GM19099 (cell line): ENCODE data around the gene SENP1.

Experiments
- POLR2A ChIP-seq: IDR thresholded peaks from 3 replicates; pipeline ENCODE4 v1.6.1; 2011; ENCODE audit warnings: low read depth; ENCODE audit not compliant: insufficient read length; ENCODE audit errors: extremely low read depth

The SENP1 gene

DNA sequence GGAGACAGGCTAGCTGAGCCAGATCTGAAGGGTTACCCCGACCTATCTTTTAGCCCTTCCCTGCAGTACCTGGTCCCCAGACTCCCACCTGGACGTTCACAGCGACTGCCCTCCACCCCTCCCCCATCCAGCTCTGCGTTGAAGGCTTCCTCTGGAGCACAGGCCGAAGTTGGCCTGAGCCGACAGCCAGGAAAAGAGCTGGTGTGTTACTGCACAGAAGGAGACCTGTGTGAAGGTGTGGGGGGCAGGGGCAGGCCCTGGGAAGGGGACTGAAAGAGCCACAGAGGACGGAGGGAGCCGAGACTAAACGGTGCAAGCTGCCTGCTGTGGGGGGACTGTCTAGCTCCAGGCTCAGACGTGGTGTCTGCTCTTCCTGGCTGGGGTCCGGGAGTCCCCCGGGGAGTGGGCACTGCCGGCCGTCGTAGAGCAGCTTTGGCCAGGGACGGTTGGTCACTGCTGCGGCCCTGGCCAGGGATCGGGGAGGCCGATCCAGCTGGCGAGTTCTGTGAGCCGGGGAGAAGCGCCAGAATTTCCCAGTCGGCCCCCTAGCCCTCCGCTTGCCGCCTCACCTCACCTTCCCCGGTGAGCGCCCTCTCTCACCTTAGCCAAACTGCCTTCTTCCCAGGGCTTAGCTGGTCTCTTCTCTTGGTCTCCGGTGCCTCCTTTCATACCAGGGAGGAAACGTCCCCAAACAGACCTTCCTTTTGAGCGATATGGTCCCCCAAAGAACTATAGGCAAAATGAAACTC is 100.7 kb downstream of the SENP1 start:
- TF ChIP-seq POLR2A: no peak

DNA sequence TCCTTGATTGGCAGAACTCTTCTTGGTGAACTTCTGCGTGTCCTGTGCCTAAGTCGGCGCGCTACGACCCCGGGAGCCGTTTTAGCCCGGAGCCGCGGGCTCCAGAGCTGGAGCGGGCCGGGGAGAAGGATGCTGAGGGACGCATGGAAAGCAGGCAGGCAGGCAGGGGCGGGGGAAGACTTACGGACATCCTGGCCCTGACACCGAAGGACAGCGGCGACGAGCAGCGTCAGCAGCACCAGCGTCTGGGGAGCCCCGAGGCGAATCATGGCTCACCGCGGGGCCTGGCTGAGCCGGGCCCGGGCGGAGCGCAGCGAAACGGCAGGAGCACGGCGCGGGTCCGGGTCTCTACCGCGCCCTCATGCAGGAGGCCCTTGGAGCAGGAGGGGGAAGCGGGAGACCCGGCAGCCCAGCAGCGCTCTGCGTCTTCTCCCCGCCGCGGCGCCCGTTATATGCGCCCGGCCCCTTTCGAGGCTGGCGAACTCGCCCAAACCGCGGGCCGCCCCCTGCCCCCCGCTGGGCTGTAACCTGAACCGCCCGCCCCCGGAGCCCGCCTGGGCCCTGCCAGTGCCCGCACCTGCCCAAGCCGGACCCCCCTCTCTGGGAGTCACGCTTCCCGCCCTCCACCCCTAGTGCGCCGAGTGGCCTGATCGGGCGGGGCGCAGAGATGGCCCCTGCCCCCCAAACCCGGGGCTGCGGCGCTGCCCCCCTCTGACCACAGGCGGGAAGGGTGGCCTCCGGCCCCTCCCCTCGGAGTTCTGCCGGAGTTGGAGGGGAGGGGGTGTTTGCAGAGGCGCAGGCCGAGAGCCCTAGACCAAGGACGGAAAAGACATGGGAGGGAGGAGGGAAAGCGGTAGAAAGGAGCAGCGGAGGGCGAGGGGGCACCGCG is 101.6 kb downstream of the SENP1 start, which contains the start of gene COL2A1:
COL2A1 (minus strand) TSS at position 424 of the 889 bp plus-strand sequence; CDS start at position 269, 155 bp downstream.
- TF ChIP-seq POLR2A: no peak

DNA sequence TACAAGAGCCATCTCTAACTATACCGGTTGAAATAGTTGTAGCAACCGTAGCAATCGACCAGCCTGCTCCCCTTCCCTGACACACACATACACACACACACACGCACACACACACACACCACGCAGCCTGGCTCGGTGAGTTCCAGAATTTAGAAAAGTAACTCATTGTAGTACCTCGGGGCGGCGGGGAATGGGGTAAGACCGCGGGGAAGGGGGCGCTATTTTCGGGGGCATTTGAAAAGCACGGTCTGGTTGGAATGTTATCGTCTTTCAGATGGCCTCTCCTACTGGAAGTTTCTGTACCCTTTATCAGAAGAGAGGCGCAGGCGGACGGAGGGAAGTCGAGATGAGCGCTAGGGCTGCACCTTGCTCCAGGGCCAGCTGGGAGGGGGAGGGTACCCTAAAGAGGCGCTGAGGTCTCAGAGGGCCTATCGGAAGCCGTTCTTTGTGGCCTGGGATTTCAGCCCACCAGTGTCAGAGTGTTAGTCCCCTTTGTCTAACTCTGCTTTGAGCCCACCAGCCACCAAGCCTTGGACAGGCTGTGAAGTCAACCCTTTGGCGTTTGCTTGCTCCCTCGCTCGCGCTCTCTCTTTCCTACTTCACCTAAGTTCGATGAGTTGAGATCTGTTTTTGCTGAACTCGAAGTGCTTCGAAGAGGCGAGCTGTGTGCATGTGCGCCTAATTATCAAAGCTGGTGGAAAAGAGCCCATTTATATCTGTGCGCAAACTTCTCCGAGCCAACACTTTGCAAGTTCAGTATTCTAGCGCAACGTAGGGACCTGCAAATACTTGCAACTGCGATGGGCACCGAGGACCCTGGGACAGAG is 102.4 kb downstream of the SENP1 start:
- no peak for TF ChIP-seq POLR2A

DNA sequence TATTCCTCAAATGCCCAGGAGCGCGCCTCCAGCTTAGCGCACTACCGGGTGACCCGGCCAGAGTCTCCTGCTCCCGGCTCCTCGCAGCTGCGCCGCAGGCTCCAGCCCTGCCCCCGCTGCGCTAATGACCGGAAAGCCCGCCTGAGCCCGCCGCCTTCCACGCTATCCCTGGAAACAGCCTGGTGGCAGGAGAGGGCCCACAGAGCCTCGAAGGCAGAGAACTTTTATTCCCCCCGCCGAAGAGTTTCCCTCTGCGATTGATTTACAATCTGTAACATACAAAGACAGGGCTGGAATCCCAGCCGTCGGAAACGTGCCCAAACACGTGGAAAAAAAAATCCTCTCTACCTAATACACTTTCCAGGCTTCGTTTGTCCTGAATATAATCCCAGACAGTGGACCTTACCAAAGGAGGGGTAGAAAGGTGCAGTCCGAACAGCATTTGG is 103.1 kb downstream of the SENP1 start:
- TF ChIP-seq POLR2A: no peak

DNA sequence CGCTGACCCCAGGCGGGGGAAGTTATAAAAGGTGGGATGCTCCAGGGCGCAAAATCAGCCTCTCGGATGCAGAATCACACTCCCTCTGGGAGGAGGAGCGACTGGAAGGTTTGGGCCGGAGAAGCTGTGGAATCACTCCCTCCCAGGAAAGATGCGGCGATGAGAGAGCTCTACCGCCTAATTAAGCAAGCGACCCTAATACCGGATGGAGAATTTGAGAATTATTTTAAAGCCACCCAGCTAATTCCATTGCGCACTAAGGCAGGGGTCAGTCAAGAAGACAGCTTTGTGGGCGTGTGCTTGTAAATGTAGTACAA is 103.5 kb downstream of the SENP1 start:
- no peak for TF ChIP-seq POLR2A

DNA sequence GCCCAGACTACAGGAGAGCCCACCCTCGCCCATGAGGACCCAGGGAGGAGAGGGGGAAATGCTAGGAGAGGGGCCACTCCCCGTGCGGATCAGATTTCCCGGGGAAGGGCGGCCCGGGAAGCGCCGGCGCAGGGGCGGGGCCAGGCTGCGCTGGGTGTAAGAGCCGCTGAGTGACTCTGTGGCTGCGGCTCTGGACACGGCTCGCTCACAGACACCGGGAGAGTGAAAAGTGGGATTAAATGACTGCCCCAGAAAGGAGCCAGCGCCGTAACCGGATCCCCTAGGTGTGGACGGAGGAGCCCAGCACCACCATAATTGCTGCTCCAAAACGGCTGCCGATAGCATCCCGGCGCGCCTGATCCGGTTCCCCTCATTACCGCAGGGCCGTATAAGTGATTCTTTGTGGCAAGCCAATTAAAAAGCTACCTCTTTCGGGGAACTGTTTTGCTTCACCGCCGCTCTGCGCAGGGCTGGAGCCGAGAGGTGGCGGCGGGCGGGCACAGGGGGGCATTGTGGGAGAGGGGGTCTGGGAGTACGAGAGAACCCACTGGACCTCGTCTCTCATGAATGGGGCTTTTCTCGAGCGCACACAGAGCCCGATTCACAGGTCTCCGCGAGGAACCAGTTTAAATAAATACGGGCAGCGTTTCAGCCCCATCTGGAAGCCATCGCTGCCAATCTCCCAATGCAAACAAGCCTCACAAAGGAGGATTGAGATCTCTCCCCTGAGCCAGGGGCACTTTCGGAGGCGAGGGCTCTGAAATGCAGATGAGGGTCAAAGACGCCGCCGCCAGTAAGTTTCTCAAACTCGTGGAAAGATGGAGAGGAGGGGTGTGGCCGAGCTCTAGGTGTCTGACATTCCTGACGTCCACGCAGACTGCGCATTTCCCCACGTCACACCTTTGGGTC is 104.1 kb downstream of the SENP1 start:
- TF ChIP-seq POLR2A: no peak

DNA sequence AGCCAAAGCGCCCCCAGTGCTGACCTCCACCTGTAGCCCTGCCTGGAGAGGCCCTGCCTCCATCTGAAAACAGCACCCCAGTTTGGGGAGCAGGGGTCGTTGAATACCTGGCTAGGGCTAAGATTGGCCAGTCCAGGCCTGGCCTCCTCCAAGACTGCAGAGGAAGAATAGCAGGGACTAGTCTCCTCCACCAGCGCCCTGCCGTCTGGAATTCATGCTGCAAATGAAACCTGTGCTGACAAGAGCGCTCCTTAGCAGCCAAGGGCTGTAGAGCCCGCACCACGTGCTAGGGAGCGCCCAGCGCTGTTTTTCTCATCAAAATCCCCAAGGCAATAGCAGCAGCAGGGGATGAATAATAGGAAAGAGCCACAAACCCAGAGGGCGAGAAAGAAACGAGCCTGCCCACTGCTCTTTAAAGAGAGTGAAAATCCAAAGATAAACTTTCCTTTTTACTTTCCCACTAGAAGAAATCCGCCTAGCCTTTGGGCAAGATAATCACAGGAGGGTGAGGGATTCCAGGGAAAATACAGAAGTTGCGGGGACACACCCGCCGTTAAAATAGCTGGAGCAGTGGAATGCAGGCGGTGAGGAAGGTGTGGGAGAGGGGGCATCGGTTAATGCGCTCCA is 104.9 kb downstream of the SENP1 start:
- no peak for TF ChIP-seq POLR2A

DNA sequence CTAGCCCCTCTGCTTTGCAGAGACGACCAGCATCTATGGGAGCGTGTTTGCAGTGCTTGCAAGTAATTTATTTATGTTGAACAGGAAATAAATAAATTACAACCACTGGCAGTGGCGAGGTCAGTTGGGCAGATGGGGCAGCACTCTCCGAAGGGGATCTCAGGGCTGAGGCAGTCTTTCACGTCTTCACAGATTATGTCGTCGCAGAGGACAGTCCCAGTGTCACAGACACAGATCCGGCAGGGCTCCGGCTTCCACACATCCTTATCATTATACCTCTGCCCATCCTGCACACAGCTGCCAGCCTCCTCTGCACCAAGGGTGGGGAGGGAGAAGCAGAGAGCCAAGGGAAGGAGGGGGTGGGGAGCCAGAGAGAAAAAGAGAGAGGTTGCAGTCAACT is 106.1 kb downstream of the SENP1 start:
- no peak for TF ChIP-seq POLR2A

DNA sequence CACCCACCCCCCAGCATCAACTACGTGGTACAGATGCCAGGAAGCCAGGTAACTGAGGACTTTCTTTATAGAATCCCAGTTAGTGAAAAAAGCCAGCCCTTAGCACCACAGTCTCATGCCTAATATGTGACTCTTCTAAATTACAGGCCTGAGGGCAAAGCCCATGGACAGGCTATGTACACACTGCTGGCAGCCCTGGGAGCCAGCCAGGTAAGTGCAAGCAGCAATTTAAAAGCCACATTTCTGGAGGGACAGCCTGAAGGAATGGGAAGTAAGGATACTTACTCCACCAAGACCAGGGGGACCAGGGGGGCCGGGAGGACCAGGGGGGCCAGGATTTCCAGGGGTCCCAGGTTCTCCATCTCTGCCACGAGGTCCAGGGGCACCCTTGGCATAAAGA is 108.6 kb downstream of the SENP1 start:
- TF ChIP-seq POLR2A: no peak

DNA sequence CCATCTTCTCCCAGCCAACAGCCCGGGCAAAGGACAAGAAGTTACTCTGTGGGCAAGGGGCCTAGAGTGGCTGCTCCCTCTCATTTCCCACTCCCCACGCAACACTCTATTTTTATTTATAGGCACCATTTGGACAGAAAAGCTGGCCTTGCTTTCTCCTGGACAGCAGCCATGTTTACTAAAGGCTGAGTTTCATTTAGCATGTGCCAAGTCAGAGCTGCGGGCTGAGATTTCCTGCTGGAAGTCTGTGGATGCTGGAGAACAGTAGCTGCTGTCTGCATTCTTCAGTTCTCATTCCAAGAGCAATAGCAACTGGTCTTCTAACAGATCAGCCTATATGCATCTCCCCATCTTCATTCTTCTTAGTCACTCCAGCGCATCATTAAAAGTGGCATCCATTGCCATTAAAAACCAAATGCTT is 109.9 kb downstream of the SENP1 start:
- TF ChIP-seq POLR2A: no peak

DNA sequence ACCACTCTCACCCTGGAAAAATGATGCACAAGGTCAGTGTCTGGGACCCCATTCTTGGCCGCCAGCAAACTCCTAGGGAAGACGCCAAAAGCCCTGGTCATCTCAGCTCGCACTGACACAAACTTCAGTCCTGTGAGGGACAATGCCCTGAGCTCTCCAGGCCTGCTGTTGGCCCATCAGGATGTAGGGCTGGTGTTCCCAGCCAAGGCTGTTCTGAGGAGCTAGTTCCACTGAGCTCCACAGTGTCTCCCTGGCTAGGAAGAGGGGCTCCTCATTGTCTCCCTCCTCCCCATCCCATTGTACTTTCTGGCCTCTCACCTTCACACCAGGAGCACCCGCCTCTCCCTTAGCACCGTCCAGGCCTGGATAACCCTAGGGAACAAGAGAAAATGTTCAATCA is 112.4 kb downstream of the SENP1 start:
- TF ChIP-seq POLR2A: no peak
